ENCODE results near the gene FHL3. TPM values are rescaled to one million over a fixed set of nuclear protein-coding genes. Genes with fewer than 3 reads are reported as not detected.

The FHL3 gene
- total RNA-seq, 1 donor from 2014 or later = 1.6 TPM

DNA sequence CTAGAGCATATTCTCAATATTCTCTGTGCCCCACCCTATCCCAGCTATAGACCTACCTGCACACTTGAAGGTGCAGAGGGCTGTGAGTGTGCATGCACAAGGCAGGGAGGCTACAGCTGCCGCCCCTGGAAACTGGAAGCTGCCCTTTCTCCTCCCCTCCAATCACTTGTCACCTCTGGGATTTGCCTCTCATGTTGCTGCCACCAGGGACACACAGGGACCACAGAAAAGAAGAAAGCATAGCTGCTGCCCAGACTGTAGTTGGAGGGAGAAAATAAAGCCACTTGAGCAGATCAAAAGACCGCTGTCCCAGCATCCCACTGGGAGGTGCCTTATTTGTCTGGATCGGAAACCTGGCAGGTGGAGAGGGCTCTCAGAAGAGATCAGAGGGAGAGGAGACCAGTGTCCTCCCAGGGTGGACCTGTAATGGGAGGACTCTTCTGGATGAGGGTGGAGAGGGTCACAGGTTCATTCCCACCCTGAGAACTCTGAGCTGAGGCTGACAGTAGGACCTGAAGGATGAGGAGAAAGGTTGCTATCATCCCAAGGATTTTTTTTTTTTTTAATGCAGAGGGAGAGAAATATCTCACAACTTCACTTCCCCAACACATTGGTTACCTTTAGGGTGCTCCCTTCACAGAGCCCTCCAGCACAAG lies 50.9 kb downstream of the FHL3 start:
- H3K36me3 Mint-ChIP-seq (ENCODE audit: low read depth) = peaks cover 27% of the 10 kb centered on the region
- ATAC-seq (ENCODE audit: low read depth) (no peak), DNase-seq (no peak)
- ChIA-PET POLR2A (interaction anchor here (0.7 to 1.2 kb wide), 2 partner anchors 24 to 32 kb away, joined by 3 read pairs; no protein-coding TSS in a partner anchor), CTCF (no interaction called here)
- H3K27ac Mint-ChIP-seq = no peak overlapping the region
- H3K4me1 Mint-ChIP-seq = no peaks in the 10 kb centered on the region
- H3K9me3 Mint-ChIP-seq = no peaks in the 10 kb centered on the region
- TF ChIP-seq, protein P1, sequence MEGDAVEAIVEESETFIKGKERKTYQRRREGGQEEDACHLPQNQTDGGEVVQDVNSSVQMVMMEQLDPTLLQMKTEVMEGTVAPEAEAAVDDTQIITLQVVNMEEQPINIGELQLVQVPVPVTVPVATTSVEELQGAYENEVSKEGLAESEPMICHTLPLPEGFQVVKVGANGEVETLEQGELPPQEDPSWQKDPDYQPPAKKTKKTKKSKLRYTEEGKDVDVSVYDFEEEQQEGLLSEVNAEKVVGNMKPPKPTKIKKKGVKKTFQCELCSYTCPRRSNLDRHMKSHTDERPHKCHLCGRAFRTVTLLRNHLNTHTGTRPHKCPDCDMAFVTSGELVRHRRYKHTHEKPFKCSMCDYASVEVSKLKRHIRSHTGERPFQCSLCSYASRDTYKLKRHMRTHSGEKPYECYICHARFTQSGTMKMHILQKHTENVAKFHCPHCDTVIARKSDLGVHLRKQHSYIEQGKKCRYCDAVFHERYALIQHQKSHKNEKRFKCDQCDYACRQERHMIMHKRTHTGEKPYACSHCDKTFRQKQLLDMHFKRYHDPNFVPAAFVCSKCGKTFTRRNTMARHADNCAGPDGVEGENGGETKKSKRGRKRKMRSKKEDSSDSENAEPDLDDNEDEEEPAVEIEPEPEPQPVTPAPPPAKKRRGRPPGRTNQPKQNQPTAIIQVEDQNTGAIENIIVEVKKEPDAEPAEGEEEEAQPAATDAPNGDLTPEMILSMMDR (IDR thresholded peaks at IDR 0.05) = no peak
- no peaks in the 10 kb centered on the region for H3K27me3 Mint-ChIP-seq
- intact Hi-C loops (cut with micrococcal nuclease) = no loop called here
- no peak overlapping the region for H3K4me3 Mint-ChIP-seq

DNA sequence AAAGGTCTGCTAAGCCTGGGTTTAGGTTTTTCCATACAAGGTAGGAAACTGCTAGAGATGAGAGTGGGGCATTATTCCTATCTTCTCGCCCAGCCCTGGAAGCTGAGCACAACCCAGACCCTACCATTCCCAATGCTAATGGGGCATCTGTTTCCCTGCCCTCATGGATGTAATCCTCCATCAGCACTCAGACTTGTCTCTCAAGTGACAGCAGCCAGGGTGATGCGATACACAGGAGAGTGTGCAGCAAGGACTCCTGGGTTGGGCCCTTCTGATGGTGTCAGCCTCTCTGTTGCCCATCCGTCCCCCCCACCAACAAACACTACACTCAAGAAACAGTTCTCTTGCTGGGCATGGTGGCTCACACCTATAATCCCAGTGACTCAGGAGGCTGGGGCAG lies 52.6 kb downstream of the FHL3 start:
- no peaks in the 10 kb centered on the region for H3K27me3 Mint-ChIP-seq
- intact Hi-C loops (cut with micrococcal nuclease) = no loop called here
- TF ChIP-seq, protein P1 (IDR thresholded peaks at IDR 0.05) = no peak
- no peak for DNase-seq
- no peaks in the 10 kb centered on the region for H3K4me1 Mint-ChIP-seq
- ATAC-seq (ENCODE audit: low read depth) = no peak
- H3K36me3 Mint-ChIP-seq (ENCODE audit: low read depth) = peaks cover 12% of the 10 kb centered on the region
- H3K9me3 Mint-ChIP-seq = no peaks in the 10 kb centered on the region
- H3K27ac Mint-ChIP-seq = no peak overlapping the region
- ChIA-PET POLR2A (no interaction called here), CTCF (no interaction called here)
- no peak overlapping the region for H3K4me3 Mint-ChIP-seq

DNA sequence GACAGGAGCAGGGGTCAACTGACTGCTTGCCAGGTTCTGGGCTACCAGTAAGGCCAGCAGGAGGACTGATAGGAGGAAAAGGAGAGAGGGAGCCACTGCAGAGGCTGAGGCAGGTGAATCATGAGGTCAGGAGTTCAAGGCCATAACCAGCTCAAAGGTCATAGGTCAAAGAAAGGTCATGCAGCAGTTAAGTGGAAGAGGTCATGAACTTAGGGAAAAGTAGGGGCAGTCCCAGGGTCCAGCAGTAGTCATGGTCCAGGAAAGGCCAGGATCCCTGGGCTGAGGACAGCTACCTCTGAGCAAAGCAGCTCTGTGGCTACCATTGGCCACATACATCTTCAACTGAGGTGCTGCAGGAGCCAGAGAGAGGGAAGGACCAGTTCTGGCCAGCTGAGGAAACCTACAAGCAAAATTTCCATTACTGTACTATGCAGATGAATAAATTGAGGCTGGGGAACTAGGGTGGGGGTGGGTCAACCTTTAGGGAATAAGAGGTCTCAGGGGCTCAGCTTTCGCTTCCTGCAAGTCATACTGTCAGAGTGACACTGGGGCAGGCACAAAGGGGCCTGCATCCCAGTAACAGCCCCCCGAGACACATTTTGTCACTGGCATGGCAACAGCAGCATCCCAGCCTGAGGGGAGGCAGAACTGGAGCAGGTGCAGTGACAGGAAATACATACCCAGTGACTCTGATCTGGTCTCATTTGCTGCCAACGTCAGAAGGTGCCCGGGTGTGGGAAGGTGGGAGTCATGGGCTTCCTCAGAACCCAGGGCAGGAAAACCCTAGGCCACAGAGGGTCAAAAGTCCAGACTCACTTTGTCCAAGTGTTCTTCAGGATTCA lies 53.3 kb downstream of the FHL3 start:
- intact Hi-C loops (cut with micrococcal nuclease) = no loop called here
- ATAC-seq (ENCODE audit: low read depth) = no peak
- H3K4me3 Mint-ChIP-seq = no peak overlapping the region
- no peak overlapping the region for H3K27ac Mint-ChIP-seq
- ChIA-PET POLR2A (interaction anchor here (1.0 kb wide), 1 partner anchor 29 kb away, joined by 3 read pairs; no protein-coding TSS in a partner anchor), CTCF (no interaction called here)
- H3K4me1 Mint-ChIP-seq = peaks cover 6% of the 10 kb centered on the region
- TF ChIP-seq, protein P1 (IDR thresholded peaks at IDR 0.05) = no peak
- H3K36me3 Mint-ChIP-seq (ENCODE audit: low read depth) = peaks cover 5% of the 10 kb centered on the region
- no peaks in the 10 kb centered on the region for H3K9me3 Mint-ChIP-seq
- DNase-seq = no peak
- no peaks in the 10 kb centered on the region for H3K27me3 Mint-ChIP-seq

DNA sequence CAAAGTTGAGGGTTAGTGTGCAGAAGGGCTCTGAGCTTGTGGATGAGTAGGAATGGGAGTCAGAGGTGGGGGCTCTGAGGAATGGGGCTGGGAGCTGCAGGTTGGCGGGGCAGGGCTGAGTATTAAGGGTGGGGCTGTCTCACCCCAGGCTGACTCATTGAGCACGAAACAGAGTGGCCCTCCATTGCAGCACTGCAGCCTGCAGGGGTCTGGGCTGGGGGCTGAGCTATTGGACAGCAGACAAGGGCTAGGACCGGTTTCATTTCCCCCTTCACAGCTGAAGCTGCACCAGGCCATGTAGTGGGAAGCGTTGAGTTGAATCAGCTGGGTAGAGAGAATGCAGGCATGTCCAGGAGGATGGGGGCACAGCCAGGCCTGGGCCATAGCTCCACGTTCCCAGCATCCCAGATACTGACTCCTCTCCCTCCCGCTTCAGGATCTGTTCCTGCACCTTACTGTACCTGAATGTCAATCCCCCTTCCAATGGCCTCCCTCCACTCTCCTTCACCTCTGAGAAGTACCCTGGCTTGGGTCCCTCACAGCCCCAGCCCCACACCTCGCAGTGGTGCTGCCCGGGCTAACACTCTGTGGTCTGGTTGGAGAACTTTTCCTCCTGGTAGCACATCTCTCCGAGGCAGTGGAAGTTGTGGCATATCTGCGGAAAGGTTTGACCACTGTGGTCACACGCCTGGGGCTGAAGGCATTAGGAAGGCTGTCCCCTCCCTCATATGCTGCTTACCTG lies 54.1 kb downstream of the FHL3 start:
- H3K36me3 Mint-ChIP-seq (ENCODE audit: low read depth) = peaks cover 6% of the 10 kb centered on the region
- no peaks in the 10 kb centered on the region for H3K9me3 Mint-ChIP-seq
- no peaks in the 10 kb centered on the region for H3K27me3 Mint-ChIP-seq
- no peak overlapping the region for H3K27ac Mint-ChIP-seq
- DNase-seq (no peak), ATAC-seq (ENCODE audit: low read depth) (no peak)
- POLR2A ChIA-PET = interaction anchor here (1.0 kb wide), 1 partner anchor 28 kb away, joined by 3 read pairs; no protein-coding TSS in a partner anchor
- TF ChIP-seq, protein P1 (IDR thresholded peaks at IDR 0.05) = no peak
- CTCF ChIA-PET = no interaction called here
- peaks cover 14% of the 10 kb centered on the region for H3K4me1 Mint-ChIP-seq
- intact Hi-C loops (cut with micrococcal nuclease) = no loop called here
- no peak overlapping the region for H3K4me3 Mint-ChIP-seq
